Caki2 (cell line): ENCODE measurements around the gene CRPPA. TPM values are rescaled to one million over a fixed set of nuclear protein-coding genes. Genes with fewer than 3 reads are reported as not detected.
"Not testable (repeated sequence)": the region's sequence is repeated elsewhere in the genome, so short reads cannot be mapped to it uniquely, and the experiment has no call there.

ENCODE experiments used
- DNase-seq: peaks from one replicate; pipeline ENCODE4 v3.0.0-alpha.2; 2015; ENCODE audit warnings: low read depth
- in situ Hi-C: cut with HindIII; loops from 2 replicates; pipeline ENCODE4 v1.10.0; 2016; ENCODE audit warnings: low sequenced_read_pairs, low pct_unique_long_range_greater_than_20kb, mixed read lengths
- total RNA-seq: library from RNA; depleted of rRNA; stranded (reverse); fragments of >200 nt; shearing (Covaris generic); gene quantifications from 2 replicates; pipeline ENCODE4 v1.2.3, GENCODE V29; 2014; ENCODE audit warnings: low replicate concordance; rRNA removed

CRPPA gene
- total RNA-seq, 1 experiment from 2014 or later, result 1.2 TPM

GRCh38 chr7:16400893-16401275 is 20.5 kb downstream of the CRPPA start:
- DNase-seq, result no peak
- in situ Hi-C loops, result no loop called here

GRCh38 chr7:16399916-16400892 is 21.1 kb downstream of the CRPPA start:
- DNase-seq, result no peak
- in situ Hi-C loops, result no loop called here

GRCh38 chr7:16399265-16399831 is 22.0 kb downstream of the CRPPA start:
- in situ Hi-C loops, result no loop called here
- DNase-seq, result no peak

- in situ Hi-C loops, result no loop called here
- no peak for DNase-seq
Measured at GRCh38 chr7:16398146-16399017, 23.0 kb downstream of the CRPPA start.

GRCh38 chr7:16397501-16398145 is 23.7 kb downstream of the CRPPA start:
- in situ Hi-C loops, result no loop called here
- DNase-seq, result no peak

GRCh38 chr7:16396766-16397500 is 24.4 kb downstream of the CRPPA start:
- no peak for DNase-seq
- in situ Hi-C loops, result no loop called here

GRCh38 chr7:16395121-16395520 is 26.2 kb downstream of the CRPPA start:
- no peak for DNase-seq
- in situ Hi-C loops, result no loop called here

- in situ Hi-C loops, result no loop called here
- DNase-seq, result no peak
Measured at GRCh38 chr7:16393862-16394422, 27.4 kb downstream of the CRPPA start.

- DNase-seq, result no peak
- in situ Hi-C loops, result no loop called here
Measured at GRCh38 chr7:16392990-16393523, 28.3 kb downstream of the CRPPA start.

GRCh38 chr7:16383786-16384185 is 37.6 kb downstream of the CRPPA start:
- DNase-seq, in situ Hi-C loops: not testable (repeated sequence)

GRCh38 chr7:16383103-16383502 is 38.2 kb downstream of the CRPPA start:
- DNase-seq, in situ Hi-C loops: not testable (repeated sequence)

Other genes starting within 250 kb of the CRPPA start
- 0.26 TPM in 1 of 2 replicates, not detected in the other for gene SOSTDC1, start 44.2 kb upstream of the CRPPA start, total RNA-seq
- gene LRRC72, start 105.3 kb upstream of the CRPPA start, total RNA-seq, result not detected in 2 replicates
- gene ANKMY2, start 224.2 kb upstream of the CRPPA start, total RNA-seq, result 35.9 and 41.3 TPM in 2 replicates
- 69.3 and 79.7 TPM in 2 replicates for gene BZW2, start 224.6 kb upstream of the CRPPA start, total RNA-seq